HCT116 (cell line): ENCODE data around the gene SMARCD1. TPM values are rescaled to one million over a fixed set of nuclear protein-coding genes. Genes with fewer than 3 reads are reported as not detected.

ENCODE experiments used
- ATAC-seq: fragments of 200-7000 bp; cut with Tn5 transposase; 2 replicates; pipeline ENCODE4 v1.9.1; 2020; ENCODE audit warnings: mild to moderate bottlenecking, moderate library complexity
- BruUV-seq: library from RNA; stranded (reverse); fragments of 400-500 nt; replicated peaks from 2 replicates; lab custom pipeline; 2021; lab: Mats Ljungman, UMichigan
- CTCF ChIA-PET: fragments of 300-600 bp; sonication (Branson Sonifier 250); formaldehyde crosslinking; loops from one replicate; lab custom pipeline; 2021; ENCODE audit warnings: antibody characterized with exemption; lab: Charles Lee
- POLR2A ChIA-PET: fragments of 300-600, 350-600 bp; sonication (Branson Sonifier 250); formaldehyde crosslinking; loops from one replicate; lab custom pipeline; 2021; ENCODE audit warnings: antibody characterized with exemption; lab: Charles Lee
- RAD21 ChIA-PET, 2 experiments: fragments of 300-600 bp; sonication (Branson Sonifier 250); formaldehyde crosslinking; loops; one replicate each; lab custom pipeline; 2023; ENCODE audit warnings: low total read pairs in 2 of 2; ENCODE audit not compliant: uncharacterized antibody in 2 of 2, unreplicated experiment in 2 of 2, low non-redundant PET in 1 of 2; lab: Charles Lee
- DNase-seq: peaks from one replicate; pipeline ENCODE4 v3.0.0-alpha.2; 2010; ENCODE audit warnings: low read depth, low spot score
- H2AFZ ChIP-seq: fragments of 200-600 bp; shearing (Covaris generic), sonication (generic); 2 replicates; pipeline ENCODE4 v1.6.1; 2017; ENCODE audit warnings: low read depth, mixed run types, mixed read lengths, antibody characterized with exemption, low read length; ENCODE audit not compliant: poor library complexity, severe bottlenecking
- H3K27ac ChIP-seq: 2 replicates; pipeline ENCODE4 v1.5.1; 2012; ENCODE audit warnings: low read depth, low read length
- H3K27me3 ChIP-seq: fragments of 200-600 bp; sonication (generic); 2 replicates; pipeline ENCODE4 v1.6.1; 2016; ENCODE audit warnings: mixed run types, low read length, mixed read lengths; ENCODE audit not compliant: insufficient read depth
- H3K36me3 ChIP-seq, 2 experiments: fragments of 200-500 bp in 1 of 2; fragments of 200-600 bp in 1 of 2; sonication (Bioruptor generic) in 1 of 2; sonication (generic) in 1 of 2; 2 replicates each; pipeline versions ENCODE4 v1.5.1 to v1.6.1; 2014 to 2016; ENCODE audit warnings: low read length in 2 of 2, inconsistent platforms in 1 of 2, mixed read lengths in 1 of 2, mixed run types in 1 of 2; ENCODE audit not compliant: insufficient read depth in 2 of 2, control insufficient read depth in 1 of 2
- H3K4me1 ChIP-seq, 2 experiments: fragments of 200-600 bp in 1 of 2; sonication (generic) in 1 of 2; 2 replicates each; pipeline versions ENCODE4 v1.5.1 to v1.6.1; 2012 to 2017; ENCODE audit warnings: low read length in 2 of 2, inconsistent platforms in 1 of 2, mild to moderate bottlenecking in 1 of 2, mixed read lengths in 1 of 2, mixed run types in 1 of 2, moderate library complexity in 1 of 2; ENCODE audit not compliant: insufficient read depth in 2 of 2, control insufficient read depth in 1 of 2
- H3K4me2 ChIP-seq: fragments of 200-600 bp; sonication (generic); 2 replicates; pipeline ENCODE4 v1.6.1; 2017; ENCODE audit warnings: mixed run types, low read length, mixed read lengths
- H3K4me3 ChIP-seq, 2 experiments: fragments of 200-600 bp in 1 of 2; sonication (generic) in 1 of 2; replicated peaks in 1 of 2; 2 replicates each; pipeline ENCODE4 v1.5.1; 2011 to 2016; ENCODE audit warnings: low read length in 2 of 2, control low read depth in 1 of 2, low read depth in 1 of 2, mild to moderate bottlenecking in 1 of 2, mixed read lengths in 1 of 2, mixed run types in 1 of 2
- H3K79me2 ChIP-seq: fragments of 200-600 bp; sonication (generic); 2 replicates; pipeline ENCODE4 v1.6.1; 2017; ENCODE audit warnings: mild to moderate bottlenecking, mixed run types, low read length, moderate library complexity, mixed read lengths; ENCODE audit not compliant: insufficient read depth
- H3K9ac ChIP-seq: fragments of 200-600 bp; sonication (generic); 2 replicates; pipeline ENCODE4 v1.6.1; 2016; ENCODE audit warnings: low read length, mixed read lengths
- H3K9me2 ChIP-seq: fragments of 200-600 bp; sonication (generic), shearing (Covaris generic); 2 replicates; pipeline ENCODE4 v1.6.1; 2017; ENCODE audit warnings: mixed run types, mild to moderate bottlenecking, moderate library complexity; ENCODE audit not compliant: insufficient read depth
- H3K9me3 ChIP-seq, 2 experiments: fragments of 200-500 bp in 1 of 2; fragments of 200-600 bp in 1 of 2; sonication (Bioruptor generic) in 1 of 2; sonication (generic) in 1 of 2; 2 replicates each; pipeline ENCODE4 v1.6.1; 2014 to 2017; ENCODE audit warnings: low read length in 2 of 2, mixed read lengths in 2 of 2, inconsistent platforms in 1 of 2, low read depth in 1 of 2, mild to moderate bottlenecking in 1 of 2, mixed run types in 1 of 2, moderate library complexity in 1 of 2; ENCODE audit not compliant: control insufficient read depth in 1 of 2, insufficient read depth in 1 of 2
- H4K20me1 ChIP-seq: fragments of 200-600 bp; sonication (generic), shearing (Covaris generic); 2 replicates; pipeline ENCODE4 v1.6.1; 2017; ENCODE audit warnings: mixed run types, mild to moderate bottlenecking, moderate library complexity; ENCODE audit not compliant: insufficient read depth
- CBX3 ChIP-seq: IDR thresholded peaks from 2 replicates; pipeline ENCODE4 v1.6.1; 2012; ENCODE audit warnings: low read depth
- CEBPB ChIP-seq: IDR thresholded peaks from 2 replicates; pipeline ENCODE4 v1.6.1; 2012; ENCODE audit warnings: low read depth
- ELF1 ChIP-seq: IDR thresholded peaks from 2 replicates; pipeline ENCODE4 v1.6.1; 2012; ENCODE audit warnings: low read depth, borderline replicate concordance
- EZH2phosphoT487 ChIP-seq: fragments of 200-600 bp; IDR thresholded peaks from 2 replicates; pipeline ENCODE4 v1.6.1; 2018; ENCODE audit warnings: antibody characterized with exemption, borderline replicate concordance
- FOSL1 ChIP-seq: IDR thresholded peaks from 2 replicates; pipeline ENCODE4 v1.6.1; 2012; ENCODE audit warnings: low read depth
- JUND ChIP-seq: IDR thresholded peaks from 2 replicates; pipeline ENCODE4 v1.6.1; 2012
- POLR2AphosphoS5 ChIP-seq: IDR thresholded peaks from 2 replicates; pipeline ENCODE4 v1.6.1; 2011; ENCODE audit warnings: mild to moderate bottlenecking, low read depth, low read length, moderate library complexity
- RAD21 ChIP-seq: IDR thresholded peaks from 2 replicates; pipeline ENCODE4 v1.6.1; 2012; ENCODE audit warnings: low read depth, mild to moderate bottlenecking
- SIN3A ChIP-seq: IDR thresholded peaks from 2 replicates; pipeline ENCODE4 v1.6.1; 2012; ENCODE audit warnings: low read depth
- SP1 ChIP-seq: IDR thresholded peaks from 2 replicates; pipeline ENCODE4 v1.6.1; 2012; ENCODE audit warnings: low read depth
- TCF7L2 ChIP-seq: IDR thresholded peaks from 2 replicates; pipeline ENCODE4 v1.7.0; 2011; ENCODE audit warnings: borderline replicate concordance, inconsistent platforms; ENCODE audit not compliant: insufficient read depth, insufficient read length; ENCODE audit errors: extremely low read depth
- YY1 ChIP-seq: IDR thresholded peaks from 2 replicates; pipeline ENCODE4 v1.6.1; 2011; ENCODE audit warnings: low read length, low read depth, moderate library complexity, mild to moderate bottlenecking; ENCODE audit not compliant: insufficient replicate concordance; ENCODE audit errors: extremely low read depth
- ZFX ChIP-seq: fragments of 450-650 bp; IDR thresholded peaks from 2 replicates; pipeline ENCODE4 v1.6.1; 2017
- intact Hi-C: fragments of 100-400 bp; cut with micrococcal nuclease; formaldehyde crosslinking; loops from 2 replicates; pipeline ENCODE4 v1.10.0; 2022
- total RNA-seq: library from RNA; stranded (reverse); gene quantifications from one replicate; pipeline ENCODE4 v1.2.1, GENCODE V29; 2021; ENCODE audit not compliant: unreplicated experiment
- TF ChIP-seq, protein P1 (sequence below): IDR thresholded peaks from 2 replicates; pipeline ENCODE4 v1.6.1; 2011; ENCODE audit warnings: mild to moderate bottlenecking, low read length, moderate library complexity; ENCODE audit not compliant: insufficient replicate concordance; ENCODE audit errors: extremely low read depth
- TF ChIP-seq, protein P2 (sequence below): IDR thresholded peaks from 2 replicates; pipeline ENCODE4 v1.6.1; 2012
- TF ChIP-seq, protein P3 (sequence below), 3 experiments: fragments of 200-600 bp in 1 of 3; sonication (generic) in 1 of 3; IDR thresholded peaks in 2 of 3; conservative IDR thresholded peaks in 1 of 3; 2 replicates each; pipeline ENCODE4 v1.5.1; 2012 to 2017; ENCODE audit warnings: low read depth in 2 of 3, low read length in 2 of 3, antibody characterized with exemption in 1 of 3, borderline replicate concordance in 1 of 3, control low read depth in 1 of 3, mild to moderate bottlenecking in 1 of 3, mixed read lengths in 1 of 3, mixed run types in 1 of 3, moderate library complexity in 1 of 3; ENCODE audit not compliant: insufficient read depth in 1 of 3
- TF ChIP-seq, protein P4 (sequence below): IDR thresholded peaks from 2 replicates; pipeline ENCODE4 v1.6.1; 2012; ENCODE audit warnings: low read depth
- TF ChIP-seq, protein P5 (sequence below): IDR thresholded peaks from 2 replicates; pipeline ENCODE4 v1.6.1; 2012

Gene SMARCD1
- total RNA-seq, 1 experiment from 2014 or later, result 64.8 TPM

DNA sequence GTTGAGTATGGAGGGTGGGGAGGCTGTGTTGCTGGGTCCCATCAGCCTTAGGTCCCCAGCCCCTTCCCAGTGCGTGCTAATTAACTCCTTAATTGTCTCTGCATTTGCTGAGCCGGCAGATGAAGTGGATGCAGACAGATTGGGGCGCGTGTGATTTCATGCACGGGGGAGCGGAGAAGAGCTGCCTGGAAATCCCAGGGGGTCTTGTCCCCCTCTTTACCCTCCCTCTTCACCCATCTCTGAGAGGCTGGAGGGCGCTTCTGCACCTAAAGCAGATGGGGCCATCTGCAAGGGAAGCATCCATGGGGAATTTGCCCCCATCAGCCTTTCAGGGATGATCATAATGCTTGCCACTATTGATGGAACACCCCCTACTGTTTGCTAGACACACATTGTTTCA is 32.2 kb upstream of the SMARCD1 start:
- H3K4me2 ChIP-seq, result no peak overlapping the region
- no peak overlapping the region for H3K9ac ChIP-seq
- H3K9me2 ChIP-seq, result no peaks in the 10 kb centered on the region
- H3K79me2 ChIP-seq, result no peaks in the 10 kb centered on the region
- no peak overlapping the region for H3K27ac ChIP-seq
- ATAC-seq (no peak), DNase-seq (no peak)
- ChIA-PET RAD21 (no interaction called here), POLR2A (no interaction called here), CTCF (interaction anchor here (1.2 kb wide), 1 partner anchor 86 kb away, joined by 3 read pairs; no protein-coding TSS in a partner anchor)
- intact Hi-C loops, result no loop called here
- TF ChIP-seq EZH2phosphoT487, result no peak
- TF ChIP-seq, protein P1, sequence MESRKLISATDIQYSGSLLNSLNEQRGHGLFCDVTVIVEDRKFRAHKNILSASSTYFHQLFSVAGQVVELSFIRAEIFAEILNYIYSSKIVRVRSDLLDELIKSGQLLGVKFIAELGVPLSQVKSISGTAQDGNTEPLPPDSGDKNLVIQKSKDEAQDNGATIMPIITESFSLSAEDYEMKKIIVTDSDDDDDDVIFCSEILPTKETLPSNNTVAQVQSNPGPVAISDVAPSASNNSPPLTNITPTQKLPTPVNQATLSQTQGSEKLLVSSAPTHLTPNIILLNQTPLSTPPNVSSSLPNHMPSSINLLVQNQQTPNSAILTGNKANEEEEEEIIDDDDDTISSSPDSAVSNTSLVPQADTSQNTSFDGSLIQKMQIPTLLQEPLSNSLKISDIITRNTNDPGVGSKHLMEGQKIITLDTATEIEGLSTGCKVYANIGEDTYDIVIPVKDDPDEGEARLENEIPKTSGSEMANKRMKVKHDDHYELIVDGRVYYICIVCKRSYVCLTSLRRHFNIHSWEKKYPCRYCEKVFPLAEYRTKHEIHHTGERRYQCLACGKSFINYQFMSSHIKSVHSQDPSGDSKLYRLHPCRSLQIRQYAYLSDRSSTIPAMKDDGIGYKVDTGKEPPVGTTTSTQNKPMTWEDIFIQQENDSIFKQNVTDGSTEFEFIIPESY, result no peak
- TF ChIP-seq, protein P2, sequence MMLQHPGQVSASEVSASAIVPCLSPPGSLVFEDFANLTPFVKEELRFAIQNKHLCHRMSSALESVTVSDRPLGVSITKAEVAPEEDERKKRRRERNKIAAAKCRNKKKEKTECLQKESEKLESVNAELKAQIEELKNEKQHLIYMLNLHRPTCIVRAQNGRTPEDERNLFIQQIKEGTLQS, result no peak
- TF ChIP-seq CBX3, result no peak
- no peak for TF ChIP-seq RAD21
- TF ChIP-seq JUND, result no peak
- no peak for TF ChIP-seq TCF7L2
- no peak for TF ChIP-seq POLR2AphosphoS5
- TF ChIP-seq SP1, result no peak
- no peak for TF ChIP-seq CEBPB
- TF ChIP-seq ZFX, result no peak
- TF ChIP-seq ELF1, result no peak
- TF ChIP-seq SIN3A, result no peak
- TF ChIP-seq, protein P3, sequence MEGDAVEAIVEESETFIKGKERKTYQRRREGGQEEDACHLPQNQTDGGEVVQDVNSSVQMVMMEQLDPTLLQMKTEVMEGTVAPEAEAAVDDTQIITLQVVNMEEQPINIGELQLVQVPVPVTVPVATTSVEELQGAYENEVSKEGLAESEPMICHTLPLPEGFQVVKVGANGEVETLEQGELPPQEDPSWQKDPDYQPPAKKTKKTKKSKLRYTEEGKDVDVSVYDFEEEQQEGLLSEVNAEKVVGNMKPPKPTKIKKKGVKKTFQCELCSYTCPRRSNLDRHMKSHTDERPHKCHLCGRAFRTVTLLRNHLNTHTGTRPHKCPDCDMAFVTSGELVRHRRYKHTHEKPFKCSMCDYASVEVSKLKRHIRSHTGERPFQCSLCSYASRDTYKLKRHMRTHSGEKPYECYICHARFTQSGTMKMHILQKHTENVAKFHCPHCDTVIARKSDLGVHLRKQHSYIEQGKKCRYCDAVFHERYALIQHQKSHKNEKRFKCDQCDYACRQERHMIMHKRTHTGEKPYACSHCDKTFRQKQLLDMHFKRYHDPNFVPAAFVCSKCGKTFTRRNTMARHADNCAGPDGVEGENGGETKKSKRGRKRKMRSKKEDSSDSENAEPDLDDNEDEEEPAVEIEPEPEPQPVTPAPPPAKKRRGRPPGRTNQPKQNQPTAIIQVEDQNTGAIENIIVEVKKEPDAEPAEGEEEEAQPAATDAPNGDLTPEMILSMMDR (IDR thresholded peaks at IDR 0.05 in 2 of 3, conservative IDR thresholded peaks at IDR 0.05 in 1 of 3; ENCODE audit: borderline replicate concordance in 1 of 3, insufficient read depth in 1 of 3, low read depth in 2 of 3, low read length in 2 of 3), result no peak
- TF ChIP-seq, protein P4, sequence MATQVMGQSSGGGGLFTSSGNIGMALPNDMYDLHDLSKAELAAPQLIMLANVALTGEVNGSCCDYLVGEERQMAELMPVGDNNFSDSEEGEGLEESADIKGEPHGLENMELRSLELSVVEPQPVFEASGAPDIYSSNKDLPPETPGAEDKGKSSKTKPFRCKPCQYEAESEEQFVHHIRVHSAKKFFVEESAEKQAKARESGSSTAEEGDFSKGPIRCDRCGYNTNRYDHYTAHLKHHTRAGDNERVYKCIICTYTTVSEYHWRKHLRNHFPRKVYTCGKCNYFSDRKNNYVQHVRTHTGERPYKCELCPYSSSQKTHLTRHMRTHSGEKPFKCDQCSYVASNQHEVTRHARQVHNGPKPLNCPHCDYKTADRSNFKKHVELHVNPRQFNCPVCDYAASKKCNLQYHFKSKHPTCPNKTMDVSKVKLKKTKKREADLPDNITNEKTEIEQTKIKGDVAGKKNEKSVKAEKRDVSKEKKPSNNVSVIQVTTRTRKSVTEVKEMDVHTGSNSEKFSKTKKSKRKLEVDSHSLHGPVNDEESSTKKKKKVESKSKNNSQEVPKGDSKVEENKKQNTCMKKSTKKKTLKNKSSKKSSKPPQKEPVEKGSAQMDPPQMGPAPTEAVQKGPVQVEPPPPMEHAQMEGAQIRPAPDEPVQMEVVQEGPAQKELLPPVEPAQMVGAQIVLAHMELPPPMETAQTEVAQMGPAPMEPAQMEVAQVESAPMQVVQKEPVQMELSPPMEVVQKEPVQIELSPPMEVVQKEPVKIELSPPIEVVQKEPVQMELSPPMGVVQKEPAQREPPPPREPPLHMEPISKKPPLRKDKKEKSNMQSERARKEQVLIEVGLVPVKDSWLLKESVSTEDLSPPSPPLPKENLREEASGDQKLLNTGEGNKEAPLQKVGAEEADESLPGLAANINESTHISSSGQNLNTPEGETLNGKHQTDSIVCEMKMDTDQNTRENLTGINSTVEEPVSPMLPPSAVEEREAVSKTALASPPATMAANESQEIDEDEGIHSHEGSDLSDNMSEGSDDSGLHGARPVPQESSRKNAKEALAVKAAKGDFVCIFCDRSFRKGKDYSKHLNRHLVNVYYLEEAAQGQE, result no peak
- TF ChIP-seq FOSL1, result no peak
- no peak for TF ChIP-seq YY1
- TF ChIP-seq, protein P5, sequence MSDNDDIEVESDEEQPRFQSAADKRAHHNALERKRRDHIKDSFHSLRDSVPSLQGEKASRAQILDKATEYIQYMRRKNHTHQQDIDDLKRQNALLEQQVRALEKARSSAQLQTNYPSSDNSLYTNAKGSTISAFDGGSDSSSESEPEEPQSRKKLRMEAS, result no peak
- H3K9me3 ChIP-seq, result no peaks in the 10 kb centered on the region
- peaks cover 15 to 19% of the 10 kb centered on the region in 2 experiments; a peak in 3 of 4 replicates for H3K4me1 ChIP-seq
- no peak overlapping the region for H3K4me3 ChIP-seq
- H3K36me3 ChIP-seq, result no peaks in the 10 kb centered on the region
- no peak overlapping the region for H2AFZ ChIP-seq
- no peaks in the 10 kb centered on the region; the same call in 1 of the 2 replicates for H3K27me3 ChIP-seq
- H4K20me1 ChIP-seq, result no peaks in the 10 kb centered on the region
- no TSS peak for BruUV-seq
